GM12878 (cell line): Measurements from ENCODE around the gene BDH1. TPM values are rescaled to one million over a fixed set of nuclear protein-coding genes. Genes with fewer than 3 reads are reported as not detected.

Source experiments
- ATAC-seq: fragments of 200-7000 bp; cut with Tn5 transposase; 3 replicates; pipeline ENCODE4 v1.9.1; 2020; ENCODE audit warnings: mild to moderate bottlenecking, moderate library complexity
- BruUV-seq: library from RNA; stranded (reverse); fragments of 400-500 nt; replicated peaks from 2 replicates; lab custom pipeline; 2021; lab: Mats Ljungman, UMichigan
- CTCF ChIA-PET: fragments of 300-600 bp; sonication (Branson Sonifier 250); formaldehyde crosslinking; extraction: SDS; loops from one replicate; lab custom pipeline; 2021; ENCODE audit warnings: inconsistent platforms; lab: Yijun Ruan, JAX
- POLR2A ChIA-PET: fragments of 350-600 bp; formaldehyde crosslinking; extraction: SDS; loops from one replicate; lab custom pipeline; 2021; ENCODE audit warnings: inconsistent platforms; lab: Charles Lee
- RAD21 ChIA-PET: fragments of 300-600 bp; sonication (Branson Sonifier 250); formaldehyde crosslinking; loops from one replicate; lab custom pipeline; 2023; ENCODE audit warnings: antibody characterized with exemption; ENCODE audit not compliant: unreplicated experiment; lab: Charles Lee
- SMC1A ChIA-PET: fragments of 300-600 bp; sonication (Branson Sonifier 250); formaldehyde crosslinking; loops from one replicate; lab custom pipeline; 2023; ENCODE audit not compliant: unreplicated experiment, uncharacterized antibody; lab: Charles Lee
- DNase-seq: peaks from one replicate; pipeline ENCODE4 v3.0.0-alpha.2; 2011; ENCODE audit warnings: low read depth, low spot score
- FAIRE-seq: peaks from 3 replicates; lab custom pipeline; 2011; peaks lifted over from hg19 to GRCh38; lab: Jason Lieb, UNC
- H2AFZ ChIP-seq: 2 replicates; pipeline ENCODE4 v1.6.0; 2011; ENCODE audit warnings: low read depth, low read length, control low read depth; ENCODE audit not compliant: control insufficient read depth
- H3K27ac ChIP-seq: 2 replicates; pipeline ENCODE4 v1.5.1; 2011; ENCODE audit warnings: control low read depth; ENCODE audit not compliant: control insufficient read depth, insufficient read depth
- H3K27me3 ChIP-seq, 2 experiments: replicated peaks in 1 of 2; 2 replicates each; pipeline versions ENCODE4 v1.6.0 to v1.6.1; 2011; ENCODE audit warnings: low read length in 1 of 2; ENCODE audit not compliant: control insufficient read depth in 2 of 2, insufficient read depth in 2 of 2
- H3K36me3 ChIP-seq, 2 experiments: 2 replicates each; pipeline ENCODE4 v1.5.1; 2011; ENCODE audit warnings: low read length in 1 of 2; ENCODE audit not compliant: control insufficient read depth in 2 of 2, insufficient read depth in 2 of 2
- H3K4me1 ChIP-seq: 2 replicates; pipeline ENCODE4 v1.6.1; 2011; ENCODE audit warnings: mild to moderate bottlenecking, low read length, moderate library complexity, mixed read lengths; ENCODE audit not compliant: control insufficient read depth, insufficient read depth
- H3K4me2 ChIP-seq: 2 replicates; pipeline ENCODE4 v1.6.0; 2011; ENCODE audit warnings: control low read depth; ENCODE audit not compliant: control insufficient read depth, insufficient read depth
- H3K4me3 ChIP-seq: fragments of 200-600 bp; sonication (generic); 2 replicates; pipeline ENCODE4 v1.5.1; 2016
- H3K79me2 ChIP-seq: 2 replicates; pipeline ENCODE4 v1.6.0; 2011; ENCODE audit warnings: low read length; ENCODE audit not compliant: control insufficient read depth, insufficient read depth
- H3K9ac ChIP-seq: 2 replicates; pipeline ENCODE4 v1.8.0; 2011; ENCODE audit warnings: low read length, control low read depth, mixed read lengths; ENCODE audit not compliant: control insufficient read depth, insufficient read depth
- H3K9me3 ChIP-seq: replicated peaks from 3 replicates; pipeline ENCODE4 v1.5.1; 2011; ENCODE audit warnings: mild to moderate bottlenecking, low read length; ENCODE audit not compliant: control insufficient read depth, insufficient read depth
- H4K20me1 ChIP-seq: 2 replicates; pipeline ENCODE4 v1.6.0; 2011; ENCODE audit not compliant: control insufficient read depth, insufficient read depth
- BACH1 ChIP-seq: fragments of 450-650 bp; IDR thresholded peaks from 2 replicates; pipeline ENCODE4 v1.6.1; 2017; ENCODE audit warnings: mild to moderate bottlenecking, borderline replicate concordance
- CBX3 ChIP-seq: fragments of 200-600 bp; sonication (generic); IDR thresholded peaks from 2 replicates; pipeline ENCODE4 v1.6.1; 2016; ENCODE audit warnings: low read depth, borderline replicate concordance
- CREB1 ChIP-seq: IDR thresholded peaks from 2 replicates; pipeline ENCODE4 v1.6.1; 2012; ENCODE audit warnings: low read depth, mild to moderate bottlenecking, inconsistent platforms
- MEF2B ChIP-seq: fragments of 450-650 bp; IDR thresholded peaks from 2 replicates; pipeline ENCODE4 v1.6.1; 2018; ENCODE audit warnings: mild to moderate bottlenecking, moderate library complexity; ENCODE audit not compliant: partially characterized antibody, poor library complexity, severe bottlenecking
- MTA2 ChIP-seq: fragments of 450-650 bp; IDR thresholded peaks from 2 replicates; pipeline ENCODE4 v1.6.1; 2016; ENCODE audit warnings: low read depth, mild to moderate bottlenecking, moderate library complexity
- MTA3 ChIP-seq: IDR thresholded peaks from 2 replicates; pipeline ENCODE4 v1.6.1; 2012; ENCODE audit warnings: low read length, inconsistent platforms, borderline replicate concordance
- NBN ChIP-seq: fragments of 450-650 bp; IDR thresholded peaks from 2 replicates; pipeline ENCODE4 v1.6.1; 2016
- POU2F2 ChIP-seq: IDR thresholded peaks from 3 replicates; pipeline ENCODE4 v1.6.1; 2011; ENCODE audit warnings: low read depth, mild to moderate bottlenecking, low read length, borderline replicate concordance
- RUNX3 ChIP-seq: IDR thresholded peaks from 2 replicates; pipeline ENCODE4 v1.6.1; 2012; ENCODE audit warnings: low read length, inconsistent platforms
- STAT1 ChIP-seq: fragments of 450-650 bp; conservative IDR thresholded peaks from 2 replicates; pipeline ENCODE4 v1.6.1; 2014; ENCODE audit warnings: antibody characterized with exemption, mild to moderate bottlenecking
- WRNIP1 ChIP-seq: IDR thresholded peaks from 2 replicates; pipeline ENCODE4 v1.6.1; 2011; ENCODE audit warnings: low read depth, low read length, improper control_type of control experiment, borderline replicate concordance
- YY1 ChIP-seq: IDR thresholded peaks from 2 replicates; pipeline ENCODE4 v1.6.1; 2011; ENCODE audit warnings: low read depth, mild to moderate bottlenecking, low read length
- ZNF217 ChIP-seq: fragments of 450-650 bp; IDR thresholded peaks from 2 replicates; pipeline ENCODE4 v1.6.1; 2017; ENCODE audit warnings: antibody characterized with exemption, mild to moderate bottlenecking
- WGBS: methylation state at CpG from one replicate; pipeline ENCODE4 v1.1.6; 2016; ENCODE audit warnings: low lambda C conversion rate; ENCODE audit not compliant: insufficient replicate concordance, insufficient coverage; ENCODE audit errors: missing lambda C conversion rate; 5-methylcytosine and 5-hydroxymethylcytosine counted together
- in situ Hi-C: fragments of 300-500 bp; cut with MboI; formaldehyde crosslinking; loops from 9 replicates; pipeline ENCODE4 v1.14.3; 2018; ENCODE audit warnings: mixed read lengths
- intact Hi-C: fragments of 100-400 bp; cut with micrococcal nuclease; formaldehyde crosslinking; loops from one replicate; pipeline ENCODE4 v1.14.2; 2022; ENCODE audit not compliant: unreplicated experiment
- polyA plus RNA-seq, 11 experiments: library from polyadenylated mRNA; depleted of rRNA in 4 of 11; unstranded in 6 of 11; stranded (reverse) in 5 of 11; fragments of >200 nt; fragmentation: Nextera tagmentation in 4 of 11; fragmentation: Illumina TruSeq in 1 of 11; extraction: Ambion mirVana in 4 of 11; extraction: Trizol in 1 of 11; gene quantifications; 1 replicate in 1 of 11; 2 replicates in 10 of 11; pipeline versions ENCODE4 v1.2.1 to v1.2.3, GENCODE V29; 2011 to 2016; ENCODE audit warnings: inconsistent platforms in 2 of 11, missing spikeins in 2 of 11, low read depth in 1 of 11
- total RNA-seq, 4 experiments: library from RNA; depleted of rRNA in 3 of 4; stranded (reverse); fragments of >200 nt in 3 of 4; fragmentation: Illumina TruSeq in 1 of 4; extraction: Trizol in 1 of 4; gene quantifications; 2 replicates each; pipeline versions ENCODE4 v1.2.1 to v1.2.3, GENCODE V29; 2013 to 2021
- TF ChIP-seq, protein P1 (sequence below): IDR thresholded peaks from 2 replicates; pipeline ENCODE4 v1.6.1; 2012; ENCODE audit warnings: low read depth, low read length, improper control_type of control experiment
- TF ChIP-seq, protein P2 (sequence below): fragments of 450-650 bp; formaldehyde crosslinking; IDR thresholded peaks from 2 replicates; pipeline ENCODE4 v1.4.0; 2022; ENCODE audit warnings: mild to moderate bottlenecking, moderate library complexity
- TF ChIP-seq, protein P3 (sequence below): fragments of 450-650 bp; IDR thresholded peaks from 2 replicates; pipeline ENCODE4 v1.6.1; 2016; ENCODE audit warnings: mild to moderate bottlenecking
- TF ChIP-seq, protein P4 (sequence below): fragments of 450-650 bp; IDR thresholded peaks from 2 replicates; pipeline ENCODE4 v1.6.1; 2017; ENCODE audit warnings: mild to moderate bottlenecking, low read depth, inconsistent platforms; ENCODE audit not compliant: poor library complexity, severe bottlenecking

Gene BDH1
- total and polyA plus RNA-seq, 10 of the 15 experiments (the other 5 are each of a cell fraction or from before 2014, with no cell fraction given), result 11.3 to 84.5 (median 60.3) TPM

DNA sequence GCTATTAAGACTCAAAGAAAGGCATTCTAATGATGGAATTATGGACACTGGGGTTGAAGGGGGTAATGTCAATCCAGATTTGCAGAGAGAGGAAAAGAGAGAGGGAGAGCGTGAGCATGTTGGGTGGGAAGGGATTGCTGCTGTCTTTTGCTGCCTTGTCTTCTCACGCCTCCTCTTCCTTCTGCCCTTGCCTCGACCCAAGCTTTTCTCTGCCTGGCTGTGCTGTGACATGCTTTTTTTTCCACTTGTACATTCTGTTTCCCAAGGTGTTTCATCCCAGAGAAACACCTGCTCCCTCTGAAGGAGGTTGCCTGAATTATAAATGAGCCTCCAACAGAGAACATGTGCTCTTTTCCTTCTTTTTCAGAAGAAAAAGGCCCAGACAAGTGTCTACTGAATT is 80.3 kb downstream of the BDH1 start (continued):
- TF ChIP-seq, protein P1, sequence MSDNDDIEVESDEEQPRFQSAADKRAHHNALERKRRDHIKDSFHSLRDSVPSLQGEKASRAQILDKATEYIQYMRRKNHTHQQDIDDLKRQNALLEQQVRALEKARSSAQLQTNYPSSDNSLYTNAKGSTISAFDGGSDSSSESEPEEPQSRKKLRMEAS, result no peak
- no peak for TF ChIP-seq YY1
- TF ChIP-seq, protein P2, sequence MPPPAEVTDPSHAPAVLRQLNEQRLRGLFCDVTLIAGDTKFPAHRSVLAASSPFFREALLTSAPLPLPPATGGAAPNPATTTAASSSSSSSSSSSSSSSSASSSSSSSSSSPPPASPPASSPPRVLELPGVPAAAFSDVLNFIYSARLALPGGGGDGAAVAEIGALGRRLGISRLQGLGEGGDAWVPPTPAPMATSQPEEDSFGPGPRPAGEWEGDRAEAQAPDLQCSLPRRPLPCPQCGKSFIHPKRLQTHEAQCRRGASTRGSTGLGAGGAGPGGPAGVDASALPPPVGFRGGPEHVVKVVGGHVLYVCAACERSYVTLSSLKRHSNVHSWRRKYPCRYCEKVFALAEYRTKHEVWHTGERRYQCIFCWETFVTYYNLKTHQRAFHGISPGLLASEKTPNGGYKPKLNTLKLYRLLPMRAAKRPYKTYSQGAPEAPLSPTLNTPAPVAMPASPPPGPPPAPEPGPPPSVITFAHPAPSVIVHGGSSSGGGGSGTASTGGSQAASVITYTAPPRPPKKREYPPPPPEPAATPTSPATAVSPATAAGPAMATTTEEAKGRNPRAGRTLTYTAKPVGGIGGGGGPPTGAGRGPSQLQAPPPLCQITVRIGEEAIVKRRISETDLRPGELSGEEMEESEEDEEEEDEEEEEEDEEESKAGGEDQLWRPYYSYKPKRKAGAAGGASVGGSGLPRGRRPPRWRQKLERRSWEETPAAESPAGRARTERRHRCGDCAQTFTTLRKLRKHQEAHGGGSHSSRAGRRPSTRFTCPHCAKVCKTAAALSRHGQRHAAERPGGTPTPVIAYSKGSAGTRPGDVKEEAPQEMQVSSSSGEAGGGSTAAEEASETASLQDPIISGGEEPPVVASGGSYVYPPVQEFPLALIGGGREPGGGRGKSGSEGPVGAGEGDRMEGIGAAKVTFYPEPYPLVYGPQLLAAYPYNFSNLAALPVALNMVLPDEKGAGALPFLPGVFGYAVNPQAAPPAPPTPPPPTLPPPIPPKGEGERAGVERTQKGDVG (CRISPR knock-in tag), result no peak
- no peak for TF ChIP-seq BACH1
- TF ChIP-seq MEF2B, result no peak
- TF ChIP-seq, all 136 proteins: peak for 0

DNA sequence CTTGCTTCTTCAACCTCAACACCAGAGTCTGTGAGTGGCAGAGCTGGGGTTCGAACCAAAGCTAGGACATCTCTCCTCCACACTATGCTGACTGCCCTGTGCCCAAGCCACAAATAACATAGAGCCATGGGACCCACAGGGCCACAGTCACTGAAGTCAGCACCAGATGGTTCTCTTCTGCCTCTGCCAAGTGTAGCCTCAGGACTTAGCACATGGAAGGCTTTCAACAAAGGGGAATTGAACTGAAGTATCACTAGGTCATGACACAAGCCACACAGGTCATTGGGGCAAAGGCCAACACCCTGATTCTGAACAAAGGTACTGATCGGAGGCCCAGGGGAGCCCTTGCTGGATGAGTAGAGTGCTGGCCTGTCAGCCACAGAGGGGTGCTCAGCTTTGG is 83.6 kb downstream of the BDH1 start:
- Histone ChIP-seq H3K79me2 (no peaks in the 10 kb centered on the region), H3K27me3 (peaks cover 0 to 2% of the 10 kb centered on the region in 2 experiments; a peak in 2 of 4 replicates), H3K4me3 (no peak overlapping the region), H3K4me2 (no peak overlapping the region), H3K27ac (no peak overlapping the region), H3K36me3 (no peaks in the 10 kb centered on the region), H3K4me1 (0 out of 2 replicates have a peak, but pooled peaks cover 8% of the 10 kb centered on the region), H2AFZ (no peak overlapping the region), H3K9ac (no peak overlapping the region), H4K20me1 (no peaks in the 10 kb centered on the region), H3K9me3 (no peaks in the 10 kb centered on the region)
- ChIA-PET RAD21 (no interaction called here), CTCF (interaction anchor here (1.9 to 2.1 kb wide), 2 partner anchors 9 to 215 kb away, joined by 5 to 11 read pairs; no protein-coding TSS in a partner anchor), SMC1A (interaction anchor here (1.4 kb wide), 1 partner anchor 215 kb away, joined by 3 read pairs; no protein-coding TSS in a partner anchor), POLR2A (no interaction called here)
- DNase-seq (no peak), FAIRE-seq (no peak), ATAC-seq (no peak)
- in situ Hi-C loops (no loop called here), intact Hi-C loops (no loop called here)
- no TSS peak for BruUV-seq
- 78% methylated on average over 2 of the region's 2 CpGs for WGBS
- TF ChIP-seq, protein P3, sequence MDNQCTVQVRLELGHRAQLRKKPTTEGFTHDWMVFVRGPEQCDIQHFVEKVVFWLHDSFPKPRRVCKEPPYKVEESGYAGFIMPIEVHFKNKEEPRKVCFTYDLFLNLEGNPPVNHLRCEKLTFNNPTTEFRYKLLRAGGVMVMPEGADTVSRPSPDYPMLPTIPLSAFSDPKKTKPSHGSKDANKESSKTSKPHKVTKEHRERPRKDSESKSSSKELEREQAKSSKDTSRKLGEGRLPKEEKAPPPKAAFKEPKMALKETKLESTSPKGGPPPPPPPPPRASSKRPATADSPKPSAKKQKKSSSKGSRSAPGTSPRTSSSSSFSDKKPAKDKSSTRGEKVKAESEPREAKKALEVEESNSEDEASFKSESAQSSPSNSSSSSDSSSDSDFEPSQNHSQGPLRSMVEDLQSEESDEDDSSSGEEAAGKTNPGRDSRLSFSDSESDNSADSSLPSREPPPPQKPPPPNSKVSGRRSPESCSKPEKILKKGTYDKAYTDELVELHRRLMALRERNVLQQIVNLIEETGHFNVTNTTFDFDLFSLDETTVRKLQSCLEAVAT, result no peak
- TF ChIP-seq BACH1 (no peak), STAT1 (no peak), WRNIP1 (no peak), MTA3 (no peak), ZNF217 (no peak), CREB1 (no peak), RUNX3 (no peak), CBX3 (no peak), MTA2 (no peak), POU2F2 (no peak), NBN (no peak)
- TF ChIP-seq, protein P4, sequence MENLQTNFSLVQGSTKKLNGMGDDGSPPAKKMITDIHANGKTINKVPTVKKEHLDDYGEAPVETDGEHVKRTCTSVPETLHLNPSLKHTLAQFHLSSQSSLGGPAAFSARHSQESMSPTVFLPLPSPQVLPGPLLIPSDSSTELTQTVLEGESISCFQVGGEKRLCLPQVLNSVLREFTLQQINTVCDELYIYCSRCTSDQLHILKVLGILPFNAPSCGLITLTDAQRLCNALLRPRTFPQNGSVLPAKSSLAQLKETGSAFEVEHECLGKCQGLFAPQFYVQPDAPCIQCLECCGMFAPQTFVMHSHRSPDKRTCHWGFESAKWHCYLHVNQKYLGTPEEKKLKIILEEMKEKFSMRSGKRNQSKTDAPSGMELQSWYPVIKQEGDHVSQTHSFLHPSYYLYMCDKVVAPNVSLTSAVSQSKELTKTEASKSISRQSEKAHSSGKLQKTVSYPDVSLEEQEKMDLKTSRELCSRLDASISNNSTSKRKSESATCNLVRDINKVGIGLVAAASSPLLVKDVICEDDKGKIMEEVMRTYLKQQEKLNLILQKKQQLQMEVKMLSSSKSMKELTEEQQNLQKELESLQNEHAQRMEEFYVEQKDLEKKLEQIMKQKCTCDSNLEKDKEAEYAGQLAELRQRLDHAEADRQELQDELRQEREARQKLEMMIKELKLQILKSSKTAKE, result no peak
